GM08714 (cell line): ENCODE measurements around the gene RALBP1.
A peak's percentile ranks its signal among the peaks of the same experiment; 100 is the strongest.
"Not testable (repeated sequence)": the region's sequence is repeated elsewhere in the genome, so short reads cannot be mapped to it uniquely, and the experiment has no call there.

Source experiments
- H3K4me3 ChIP-seq: fragments of 200-500 bp; sonication (Bioruptor generic); 2 replicates; pipeline ENCODE4 v1.5.1; 2014; ENCODE audit warnings: mild to moderate bottlenecking, low read length, inconsistent platforms
- ZNF274 ChIP-seq: IDR thresholded peaks from 2 replicates; pipeline ENCODE4 v1.6.1; 2012; ENCODE audit warnings: mild to moderate bottlenecking, low read depth, low read length

Gene RALBP1

GRCh38 chr18:9474983-9475642 lies at the start of gene RALBP1:
Gene RALBP1, plus strand, starts transcription at chr18:9475513. Its CDS starts 37,533 bp downstream, at chr18:9513046.
- peak within 1 kb of the TSS; percentile 95 for H3K4me3 ChIP-seq
- TF ChIP-seq ZNF274: no peak

- no peak for TF ChIP-seq ZNF274
- H3K4me3 ChIP-seq: no peak overlapping the region
Measured at GRCh38 chr18:9426753-9427152, 48.6 kb upstream of the RALBP1 start.

- H3K4me3 ChIP-seq: no peak overlapping the region
- TF ChIP-seq ZNF274: no peak
Measured at GRCh38 chr18:9428301-9428706, 47.0 kb upstream of the RALBP1 start.

GRCh38 chr18:9428862-9429661 lies 46.3 kb upstream of the RALBP1 start:
- no peak for TF ChIP-seq ZNF274
- H3K4me3 ChIP-seq: no peak overlapping the region

GRCh38 chr18:9429662-9429993 lies 45.7 kb upstream of the RALBP1 start:
- no peak overlapping the region for H3K4me3 ChIP-seq
- no peak for TF ChIP-seq ZNF274

GRCh38 chr18:9430315-9430714 lies 45.0 kb upstream of the RALBP1 start:
- not testable (repeated sequence) for H3K4me3 ChIP-seq

GRCh38 chr18:9431296-9431695 lies 44.0 kb upstream of the RALBP1 start:
- H3K4me3 ChIP-seq: no peak overlapping the region
- TF ChIP-seq ZNF274: no peak

- H3K4me3 ChIP-seq: not testable (repeated sequence)
Measured at GRCh38 chr18:9433122-9433521, 42.2 kb upstream of the RALBP1 start.

GRCh38 chr18:9433671-9434121 lies 41.6 kb upstream of the RALBP1 start:
- no peak for TF ChIP-seq ZNF274
- H3K4me3 ChIP-seq: no peak overlapping the region; the same call in 1 of the 2 replicates

- TF ChIP-seq ZNF274: no peak
- no peak overlapping the region for H3K4me3 ChIP-seq
Measured at GRCh38 chr18:9434122-9434701, 41.1 kb upstream of the RALBP1 start.

- TF ChIP-seq ZNF274: no peak
- no peak overlapping the region for H3K4me3 ChIP-seq
Measured at GRCh38 chr18:9435041-9435440, 40.3 kb upstream of the RALBP1 start.

- no peak overlapping the region for H3K4me3 ChIP-seq
- TF ChIP-seq ZNF274: no peak
Measured at GRCh38 chr18:9436206-9436929, 38.9 kb upstream of the RALBP1 start.

- no peak for TF ChIP-seq ZNF274
- H3K4me3 ChIP-seq: no peak overlapping the region
Measured at GRCh38 chr18:9437021-9437437, 38.3 kb upstream of the RALBP1 start.

- no peak overlapping the region for H3K4me3 ChIP-seq
- TF ChIP-seq ZNF274: no peak
Measured at GRCh38 chr18:9437672-9438071, 37.6 kb upstream of the RALBP1 start.
